GM18505 (cell line): ENCODE measurements around the gene SV2B.
"Not testable (repeated sequence)": the region's sequence is repeated elsewhere in the genome, so short reads cannot be mapped to it uniquely, and the experiment has no call there.

Source experiments
- ATAC-seq: cut with Tn5 transposase; IDR thresholded peaks from one replicate; pipeline ENCODE4 v1.9.1; 2021; ENCODE audit not compliant: unreplicated experiment
- POLR2A ChIP-seq: IDR thresholded peaks from 4 replicates; pipeline ENCODE4 v1.6.1; 2011; ENCODE audit warnings: borderline replicate concordance; ENCODE audit not compliant: insufficient read depth, insufficient read length; ENCODE audit errors: extremely low read depth

SV2B gene

GRCh38 chr15:91075739-91076138 lies 24.3 kb upstream of the SV2B start:
- TF ChIP-seq POLR2A: no peak
- ATAC-seq: no peak

DNA sequence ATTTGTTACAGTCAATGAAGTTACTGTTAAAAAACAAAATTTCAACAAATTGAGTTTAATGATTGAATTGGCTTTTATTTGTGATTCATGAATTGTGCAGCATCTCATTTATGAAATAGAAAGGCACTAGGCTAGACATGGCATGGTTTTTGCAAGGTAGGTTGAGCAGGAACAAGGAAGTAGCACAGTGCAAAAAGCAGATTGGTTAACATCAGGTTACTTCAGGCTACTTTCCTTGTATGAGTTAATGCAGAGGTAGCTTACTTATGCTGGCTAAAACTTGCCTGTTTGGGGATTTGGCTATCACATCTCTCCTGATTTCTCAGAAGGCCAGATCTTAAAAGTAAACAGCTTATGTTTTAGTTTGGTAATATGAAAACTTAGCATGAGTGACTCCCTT lies 23.0 kb upstream of the SV2B start:
- no peak for TF ChIP-seq POLR2A
- no peak for ATAC-seq

- ATAC-seq: not testable (repeated sequence)
These were observed 6.2 kb upstream of the SV2B start for GRCh38 chr15:91093866-91094265.

DNA sequence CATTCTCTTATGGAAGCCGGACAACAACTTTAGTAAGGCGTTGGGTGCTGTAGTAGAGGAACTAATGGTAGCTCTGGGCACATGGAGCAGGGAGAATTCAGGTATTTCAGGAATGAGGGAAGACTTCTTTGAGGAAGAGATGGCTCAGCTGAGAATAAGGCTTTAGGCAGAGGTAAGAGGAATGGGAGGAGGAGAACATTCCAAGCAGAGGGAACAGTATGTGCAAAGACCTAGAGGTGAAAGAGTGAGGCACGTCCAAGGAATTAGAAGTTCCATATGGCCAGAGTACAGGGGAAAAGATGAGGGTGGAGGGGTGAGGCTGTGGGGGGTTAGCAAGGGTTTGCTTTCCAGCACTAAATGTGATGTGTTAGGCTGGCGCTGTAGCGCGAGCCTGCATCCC lies 1.6 kb upstream of the SV2B start:
- TF ChIP-seq POLR2A: no peak
- no peak for ATAC-seq

DNA sequence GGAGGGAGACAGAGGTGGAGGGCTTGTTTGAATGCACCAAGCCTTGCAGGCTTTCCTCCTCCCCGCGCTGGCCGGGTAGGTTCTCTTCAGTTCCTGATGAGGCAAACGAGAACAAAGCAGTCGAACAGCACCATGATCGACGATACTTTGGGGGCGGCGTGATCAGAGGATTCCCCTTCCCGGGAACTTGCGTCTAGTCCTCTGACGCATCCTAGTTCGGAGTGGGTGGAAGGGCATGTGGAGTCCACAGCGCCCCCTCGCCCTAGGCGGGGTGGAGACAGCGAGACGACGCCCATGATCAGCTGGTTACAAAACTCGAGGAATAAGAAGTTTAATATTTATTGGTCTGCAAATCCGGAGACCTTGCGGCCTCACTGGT lies 452 bp upstream of the SV2B start:
- ATAC-seq: peak; percentile 11
- no peak for TF ChIP-seq POLR2A

DNA sequence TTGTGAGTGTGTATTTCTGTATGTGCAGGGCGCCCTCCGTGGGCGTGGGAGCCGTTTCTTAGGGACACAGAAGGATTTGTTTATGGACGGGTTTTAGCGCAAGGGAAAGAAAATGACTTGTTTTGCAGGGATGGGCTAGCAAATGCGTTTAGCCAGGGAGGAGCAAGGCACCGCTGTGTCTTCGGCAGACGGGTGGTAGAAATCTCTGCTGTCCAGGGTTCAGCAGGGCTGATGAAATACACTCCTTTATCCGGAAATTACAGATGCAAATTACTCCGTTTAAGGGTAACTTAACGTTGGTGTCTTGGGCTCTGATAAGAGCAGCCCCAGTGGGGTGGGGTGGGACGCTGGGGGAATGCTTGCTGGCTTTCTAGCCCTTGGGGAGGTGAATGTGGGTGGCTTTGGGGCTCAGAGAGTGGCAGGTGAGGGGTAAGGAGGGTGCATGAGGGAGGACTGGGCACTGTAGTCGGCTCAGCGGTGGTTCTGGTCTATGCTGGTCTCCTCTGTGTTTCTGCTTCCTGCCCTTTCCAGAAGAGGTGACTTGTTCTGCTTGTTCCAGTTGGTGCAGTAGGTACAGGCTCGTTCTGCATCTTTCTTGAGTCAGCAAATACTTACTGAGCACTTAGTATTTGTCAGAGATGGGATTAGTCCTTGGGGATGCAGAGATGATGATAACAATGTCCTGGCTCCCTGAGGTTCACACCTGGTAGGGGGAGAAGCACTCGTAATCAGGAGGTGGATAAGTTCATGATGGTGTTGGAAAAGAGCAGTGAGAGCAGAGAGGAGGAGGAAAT lies 954 bp downstream of the SV2B start:
- no peak for ATAC-seq
- TF ChIP-seq POLR2A: no peak

DNA sequence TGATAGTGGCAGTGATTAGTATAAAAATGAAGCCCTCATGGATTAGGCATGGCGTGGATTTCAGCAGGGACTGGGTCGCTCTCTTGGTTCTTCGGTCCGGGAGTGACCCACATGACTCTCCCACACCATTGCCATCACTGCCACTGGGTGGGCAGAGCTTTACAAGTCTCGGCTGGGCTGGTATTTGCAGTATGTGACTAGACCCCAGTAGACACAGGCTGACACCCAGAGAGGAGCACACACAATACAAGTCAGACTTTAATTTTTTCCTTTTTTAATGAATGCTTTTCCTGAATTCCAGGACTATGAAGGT lies 1.5 kb downstream of the SV2B start:
- TF ChIP-seq POLR2A: no peak
- no peak for ATAC-seq

DNA sequence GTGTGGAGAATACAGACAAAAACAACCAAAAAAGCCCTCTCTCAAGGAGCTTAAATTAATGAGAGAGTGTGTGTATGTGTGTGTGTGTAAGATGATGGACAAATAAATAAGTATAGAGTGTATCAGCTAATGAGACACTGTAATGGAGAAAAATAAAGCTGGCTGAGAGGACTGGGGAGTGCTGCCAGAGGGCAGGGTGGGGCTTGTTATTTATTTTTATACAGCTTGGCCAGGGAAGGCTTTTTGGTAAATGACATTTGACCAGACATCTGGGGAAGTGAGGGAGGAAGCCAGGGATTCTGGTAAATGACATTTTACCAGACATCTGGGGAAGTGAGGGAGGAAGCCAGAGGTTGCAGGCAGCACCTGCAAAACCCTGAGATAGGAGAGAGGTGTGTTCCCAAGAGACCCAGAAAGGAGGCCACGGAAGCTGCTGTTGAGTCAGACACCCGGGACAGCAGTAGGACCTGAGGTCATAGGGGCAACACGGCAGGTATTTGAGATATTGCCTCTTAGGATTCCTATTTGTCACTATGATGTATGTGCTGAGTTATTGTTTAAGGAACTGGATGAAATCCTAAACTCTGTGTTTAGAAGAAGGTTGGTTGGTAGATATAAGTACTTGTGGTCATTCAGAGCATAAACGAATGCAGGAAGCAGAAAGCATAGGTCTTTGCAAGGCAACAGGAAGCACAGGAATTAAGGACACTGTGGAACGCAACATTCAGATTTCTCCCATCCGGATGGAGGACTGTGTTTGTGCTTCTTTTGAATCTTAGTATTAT lies 2.7 kb downstream of the SV2B start:
- TF ChIP-seq POLR2A: no peak
- ATAC-seq: no peak

DNA sequence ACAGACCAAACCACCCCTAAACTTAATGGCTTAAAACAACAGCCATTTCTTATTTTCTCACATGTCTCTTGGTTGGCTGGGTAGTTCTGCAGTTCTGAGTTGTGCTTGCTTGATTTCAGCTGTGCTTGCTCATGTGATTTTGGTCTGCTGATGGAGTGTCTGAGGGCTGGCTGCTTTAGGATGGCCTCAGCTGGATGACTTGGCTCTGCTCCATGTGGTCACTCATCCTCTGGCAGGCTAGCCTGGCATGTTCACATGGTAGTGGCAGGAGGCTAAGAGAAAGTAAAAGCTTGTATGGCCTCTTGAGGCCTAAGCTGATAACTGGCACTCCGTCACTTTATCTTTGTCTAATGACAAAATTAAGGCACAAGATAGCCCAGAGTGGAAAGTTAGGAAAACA lies 4.1 kb downstream of the SV2B start:
- TF ChIP-seq POLR2A: no peak
- ATAC-seq: no peak

- no peak for TF ChIP-seq POLR2A
- ATAC-seq: no peak
These were observed 8.4 kb downstream of the SV2B start for GRCh38 chr15:91108421-91108820.

- no peak for TF ChIP-seq POLR2A
- no peak for ATAC-seq
These were observed 9.8 kb downstream of the SV2B start for GRCh38 chr15:91109885-91110284.

- ATAC-seq: no peak
- TF ChIP-seq POLR2A: no peak
These were observed 10.3 kb downstream of the SV2B start for GRCh38 chr15:91110407-91110806.

GRCh38 chr15:91113030-91113429 lies 13.0 kb downstream of the SV2B start:
- TF ChIP-seq POLR2A: no peak
- ATAC-seq: no peak

- ATAC-seq: no peak
- no peak for TF ChIP-seq POLR2A
These were observed 14.2 kb downstream of the SV2B start for GRCh38 chr15:91114301-91114700.
